ENCODE measurements around the gene FRMD4B. TPM values are rescaled to one million over a fixed set of nuclear protein-coding genes. Genes with fewer than 3 reads are reported as not detected.

FRMD4B gene
- total RNA-seq, 1 experiment from 2014 or later: 4.4 TPM

GRCh38 chr3:69411346-69411745, 25.5 kb upstream of the FRMD4B start:
- Histone ChIP-seq H3K27me3 (no peaks in the 10 kb centered on the region), H3K27ac (no peak overlapping the region), H3K9me3 (replicated peaks) (no peaks in the 10 kb centered on the region), H3K4me1 (no peaks in the 10 kb centered on the region), H3K4me3 (no peak overlapping the region), H3K36me3 (no peaks in the 10 kb centered on the region)
- DNase-seq: no peak

GRCh38 chr3:69410301-69410700, 24.4 kb upstream of the FRMD4B start:
- peak; percentile 28 to 64 for DNase-seq
- Histone ChIP-seq H3K4me1 (no peaks in the 10 kb centered on the region), H3K4me3 (no peak overlapping the region), H3K36me3 (no peaks in the 10 kb centered on the region), H3K27me3 (no peaks in the 10 kb centered on the region), H3K27ac (no peak overlapping the region), H3K9me3 (replicated peaks) (no peaks in the 10 kb centered on the region)

GRCh38 chr3:69409831-69410230, 23.9 kb upstream of the FRMD4B start:
- Histone ChIP-seq H3K4me1 (no peaks in the 10 kb centered on the region), H3K4me3 (no peak overlapping the region), H3K27ac (no peak overlapping the region)

GRCh38 chr3:69409011-69409410, 23.1 kb upstream of the FRMD4B start:
- Histone ChIP-seq H3K27me3 (no peaks in the 10 kb centered on the region), H3K36me3 (no peaks in the 10 kb centered on the region), H3K4me3 (no peak overlapping the region), H3K4me1 (no peaks in the 10 kb centered on the region), H3K27ac (no peak overlapping the region), H3K9me3 (replicated peaks) (no peaks in the 10 kb centered on the region)
- no peak for DNase-seq

More at GRCh38 chr3:69409831-69410230, 23.9 kb upstream of the FRMD4B start:
- Histone ChIP-seq H3K27me3 (no peaks in the 10 kb centered on the region), H3K36me3 (no peaks in the 10 kb centered on the region), H3K9me3 (replicated peaks) (no peaks in the 10 kb centered on the region)
- DNase-seq: no peak

- Histone ChIP-seq H3K9me3 (replicated peaks) (no peaks in the 10 kb centered on the region), H3K4me3 (no peak overlapping the region), H3K27ac (no peak overlapping the region), H3K36me3 (no peaks in the 10 kb centered on the region), H3K27me3 (no peaks in the 10 kb centered on the region), H3K4me1 (no peaks in the 10 kb centered on the region)
- DNase-seq: no peak
These were observed 22.7 kb upstream of the FRMD4B start for GRCh38 chr3:69408542-69408941.

- H3K9me3 ChIP-seq (replicated peaks): no peaks in the 10 kb centered on the region
- DNase-seq: no peak
- no peaks in the 10 kb centered on the region for H3K4me1 ChIP-seq
- H3K36me3 ChIP-seq: no peaks in the 10 kb centered on the region
- no peaks in the 10 kb centered on the region for H3K27me3 ChIP-seq
- H3K27ac ChIP-seq: no peak overlapping the region
- no peak overlapping the region for H3K4me3 ChIP-seq
These were observed 22.0 kb upstream of the FRMD4B start for GRCh38 chr3:69407908-69408307.

GRCh38 chr3:69406163-69406562, 20.3 kb upstream of the FRMD4B start:
- H3K36me3 ChIP-seq: no peaks in the 10 kb centered on the region
- H3K4me1 ChIP-seq: no peaks in the 10 kb centered on the region
- no peak for DNase-seq
- H3K4me3 ChIP-seq: no peak overlapping the region
- no peaks in the 10 kb centered on the region for H3K27me3 ChIP-seq
- H3K27ac ChIP-seq: no peak overlapping the region
- H3K9me3 ChIP-seq (replicated peaks): no peaks in the 10 kb centered on the region

- Histone ChIP-seq H3K36me3 (no peaks in the 10 kb centered on the region), H3K27me3 (no peaks in the 10 kb centered on the region), H3K27ac (no peak overlapping the region), H3K9me3 (replicated peaks) (no peaks in the 10 kb centered on the region), H3K4me3 (no peak overlapping the region), H3K4me1 (no peaks in the 10 kb centered on the region)
- DNase-seq: no peak
These were observed 19.2 kb upstream of the FRMD4B start for GRCh38 chr3:69405067-69405466.

- no peaks in the 10 kb centered on the region for H3K36me3 ChIP-seq
- no peak overlapping the region for H3K27ac ChIP-seq
- DNase-seq: no peak
- no peak overlapping the region for H3K4me3 ChIP-seq
- H3K4me1 ChIP-seq: no peaks in the 10 kb centered on the region
- H3K9me3 ChIP-seq (replicated peaks): no peaks in the 10 kb centered on the region
- no peaks in the 10 kb centered on the region for H3K27me3 ChIP-seq
These were observed 17.6 kb upstream of the FRMD4B start for GRCh38 chr3:69403454-69403853.

- no peaks in the 10 kb centered on the region for H3K4me1 ChIP-seq
- no peaks in the 10 kb centered on the region for H3K27me3 ChIP-seq
- H3K36me3 ChIP-seq: no peaks in the 10 kb centered on the region
- no peak overlapping the region for H3K4me3 ChIP-seq
- H3K27ac ChIP-seq: no peak overlapping the region
- no peak for DNase-seq
- no peaks in the 10 kb centered on the region for H3K9me3 ChIP-seq (replicated peaks)
These were observed 14.8 kb upstream of the FRMD4B start for GRCh38 chr3:69400683-69401082.

GRCh38 chr3:69392850-69393249, 7.0 kb upstream of the FRMD4B start:
- no peaks in the 10 kb centered on the region for H3K36me3 ChIP-seq
- H3K9me3 ChIP-seq (replicated peaks): no peaks in the 10 kb centered on the region
- H3K4me3 ChIP-seq: no peak overlapping the region
- DNase-seq: no peak
- H3K4me1 ChIP-seq: no peaks in the 10 kb centered on the region
- H3K27me3 ChIP-seq: no peaks in the 10 kb centered on the region
- H3K27ac ChIP-seq: no peak overlapping the region

GRCh38 chr3:69392415-69392814, 6.5 kb upstream of the FRMD4B start:
- Histone ChIP-seq H3K27ac (no peak overlapping the region), H3K27me3 (no peaks in the 10 kb centered on the region), H3K4me3 (no peak overlapping the region), H3K4me1 (no peaks in the 10 kb centered on the region), H3K36me3 (no peaks in the 10 kb centered on the region), H3K9me3 (replicated peaks) (no peaks in the 10 kb centered on the region)
- DNase-seq: no peak

GRCh38 chr3:69391554-69391953, 5.7 kb upstream of the FRMD4B start:
- no peaks in the 10 kb centered on the region for H3K4me1 ChIP-seq
- no peak overlapping the region for H3K27ac ChIP-seq
- H3K4me3 ChIP-seq: no peak overlapping the region
- no peak for DNase-seq
- no peaks in the 10 kb centered on the region for H3K9me3 ChIP-seq (replicated peaks)
- no peaks in the 10 kb centered on the region for H3K27me3 ChIP-seq
- H3K36me3 ChIP-seq: no peaks in the 10 kb centered on the region

- H3K27ac ChIP-seq: no peak overlapping the region
- no peaks in the 10 kb centered on the region for H3K27me3 ChIP-seq
These were observed 4.9 kb upstream of the FRMD4B start for GRCh38 chr3:69390771-69391170.

GRCh38 chr3:69389520-69390248, 3.8 kb upstream of the FRMD4B start:
- DNase-seq: no peak
- Histone ChIP-seq H3K36me3 (no peaks in the 10 kb centered on the region), H3K27ac (no peak overlapping the region), H3K4me3 (no peak overlapping the region), H3K4me1 (no peaks in the 10 kb centered on the region), H3K27me3 (no peaks in the 10 kb centered on the region), H3K9me3 (replicated peaks) (no peaks in the 10 kb centered on the region)

More at GRCh38 chr3:69390771-69391170, 4.9 kb upstream of the FRMD4B start:
- no peaks in the 10 kb centered on the region for H3K9me3 ChIP-seq (replicated peaks)
- H3K36me3 ChIP-seq: no peaks in the 10 kb centered on the region
- H3K4me1 ChIP-seq: no peaks in the 10 kb centered on the region
- H3K4me3 ChIP-seq: no peak overlapping the region
- DNase-seq: no peak

GRCh38 chr3:69388241-69388640, 2.4 kb upstream of the FRMD4B start:
- H3K27me3 ChIP-seq: no peaks in the 10 kb centered on the region
- H3K4me1 ChIP-seq: no peaks in the 10 kb centered on the region
- DNase-seq: no peak
- no peak overlapping the region for H3K4me3 ChIP-seq
- H3K27ac ChIP-seq: no peak overlapping the region
- H3K9me3 ChIP-seq (replicated peaks): no peaks in the 10 kb centered on the region
- no peaks in the 10 kb centered on the region for H3K36me3 ChIP-seq
